Measurements from ENCODE around the gene ITPRID1.

GRCh38 chr7:31545549-31545948 is 31.7 kb downstream of the ITPRID1 start:
- TF ChIP-seq POLR2A (IDR thresholded peaks at IDR 0.05): no peak
- TF ChIP-seq, protein P1, sequence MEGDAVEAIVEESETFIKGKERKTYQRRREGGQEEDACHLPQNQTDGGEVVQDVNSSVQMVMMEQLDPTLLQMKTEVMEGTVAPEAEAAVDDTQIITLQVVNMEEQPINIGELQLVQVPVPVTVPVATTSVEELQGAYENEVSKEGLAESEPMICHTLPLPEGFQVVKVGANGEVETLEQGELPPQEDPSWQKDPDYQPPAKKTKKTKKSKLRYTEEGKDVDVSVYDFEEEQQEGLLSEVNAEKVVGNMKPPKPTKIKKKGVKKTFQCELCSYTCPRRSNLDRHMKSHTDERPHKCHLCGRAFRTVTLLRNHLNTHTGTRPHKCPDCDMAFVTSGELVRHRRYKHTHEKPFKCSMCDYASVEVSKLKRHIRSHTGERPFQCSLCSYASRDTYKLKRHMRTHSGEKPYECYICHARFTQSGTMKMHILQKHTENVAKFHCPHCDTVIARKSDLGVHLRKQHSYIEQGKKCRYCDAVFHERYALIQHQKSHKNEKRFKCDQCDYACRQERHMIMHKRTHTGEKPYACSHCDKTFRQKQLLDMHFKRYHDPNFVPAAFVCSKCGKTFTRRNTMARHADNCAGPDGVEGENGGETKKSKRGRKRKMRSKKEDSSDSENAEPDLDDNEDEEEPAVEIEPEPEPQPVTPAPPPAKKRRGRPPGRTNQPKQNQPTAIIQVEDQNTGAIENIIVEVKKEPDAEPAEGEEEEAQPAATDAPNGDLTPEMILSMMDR (IDR thresholded peaks at IDR 0.05): no peak

All from thyroid gland (tissue), 4 donors.